HG03103 (cell line): ENCODE results near the gene SUN5.

Experiments
- ATAC-seq: cut with Tn5 transposase; IDR thresholded peaks from one replicate; pipeline ENCODE4 v1.9.1; 2021; ENCODE audit warnings: low read depth; ENCODE audit not compliant: unreplicated experiment

Gene SUN5

DNA sequence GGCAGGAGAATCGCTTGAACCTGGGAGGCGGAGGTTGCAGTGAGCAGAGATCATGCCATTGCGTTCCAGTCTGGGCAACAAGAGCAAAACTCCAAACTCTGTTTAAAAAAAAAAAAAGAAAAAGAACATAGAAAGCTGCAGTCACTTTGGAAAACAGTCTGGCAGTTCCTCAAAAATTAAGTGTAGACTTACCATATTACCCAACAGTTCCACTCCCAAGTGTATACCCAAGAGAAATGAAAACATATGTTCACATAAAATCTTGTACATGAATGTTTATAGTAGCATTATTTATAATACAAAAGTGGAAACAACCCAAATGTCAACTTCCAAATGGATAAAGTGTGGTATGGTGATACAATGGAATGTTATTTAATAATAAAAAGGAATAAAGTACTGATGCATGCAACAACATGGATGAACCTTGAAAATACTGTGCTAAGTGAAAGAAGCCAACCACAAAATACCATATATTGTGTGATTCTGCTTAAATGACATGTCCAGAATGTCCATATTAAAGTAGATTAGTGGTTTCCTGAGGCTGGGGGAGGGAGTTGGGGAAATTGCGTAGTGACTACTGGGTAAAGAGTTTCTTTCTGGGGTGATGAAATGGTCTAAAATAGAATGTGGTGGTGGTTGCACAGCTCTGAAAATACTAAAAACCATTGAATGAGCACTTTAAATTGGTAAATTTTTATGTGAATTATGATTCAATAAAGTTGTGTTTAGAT lies 62.9 kb downstream of the SUN5 start:
- no peak for ATAC-seq

DNA sequence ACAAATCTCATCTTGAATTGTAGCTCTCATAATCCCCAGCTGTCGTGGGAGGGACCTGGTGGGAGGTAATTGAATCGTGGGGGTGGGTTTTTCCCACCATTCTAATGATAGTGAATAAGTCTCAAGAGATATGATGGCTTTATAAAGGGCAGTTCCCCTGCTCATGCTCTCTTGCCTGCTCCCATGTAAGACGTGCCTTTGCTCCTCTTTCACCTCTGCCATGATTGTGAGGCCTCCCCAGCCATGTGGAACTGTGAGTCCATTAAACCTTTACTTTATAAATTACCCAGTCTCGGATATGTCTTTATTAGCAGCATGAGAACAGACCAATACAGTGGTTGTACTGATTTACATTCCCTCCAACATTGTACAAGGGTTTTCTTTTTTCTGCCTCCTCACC lies 69.7 kb downstream of the SUN5 start:
- no peak for ATAC-seq
